ENCODE data around the gene VASH2. TPM values are rescaled to one million over a fixed set of nuclear protein-coding genes. Genes with fewer than 3 reads are reported as not detected.

VASH2 gene
- total RNA-seq, 1 experiment from 2014 or later: 3.2 TPM

- Mint-ChIP-seq H3K9me3 (ENCODE audit: unreplicated experiment) (no peaks in the 10 kb centered on the region), H3K4me1 (ENCODE audit: low read depth, unreplicated experiment) (peaks cover 6% of the 10 kb centered on the region), H3K36me3 (ENCODE audit: insufficient read depth, unreplicated experiment) (no peaks in the 10 kb centered on the region), H3K27me3 (ENCODE audit: insufficient read depth, unreplicated experiment) (no peaks in the 10 kb centered on the region), H3K27ac (ENCODE audit: unreplicated experiment) (no peak overlapping the region), H3K4me3 (ENCODE audit: unreplicated experiment) (no peak overlapping the region)
- Histone ChIP-seq H3K4me3 (ENCODE audit: low read depth, low read length) (no peak overlapping the region), H3K27me3 (replicated peaks; ENCODE audit: control insufficient read depth, insufficient read depth, low read length) (no peaks in the 10 kb centered on the region), H3K9me3 (no peaks in the 10 kb centered on the region), H3K36me3 (ENCODE audit: control insufficient read depth, insufficient read depth, low read length) (no peaks in the 10 kb centered on the region), H3K4me1 (no peaks in the 10 kb centered on the region)
- POLR2A ChIA-PET: no interaction called here
- intact Hi-C loops (cut with micrococcal nuclease; ENCODE audit: unreplicated experiment): no loop called here
- CTCF ChIA-PET: no interaction called here
- no peak for DNase-seq
- BruUV-seq (replicated peaks): no TSS peak
- TF ChIP-seq, protein P1, sequence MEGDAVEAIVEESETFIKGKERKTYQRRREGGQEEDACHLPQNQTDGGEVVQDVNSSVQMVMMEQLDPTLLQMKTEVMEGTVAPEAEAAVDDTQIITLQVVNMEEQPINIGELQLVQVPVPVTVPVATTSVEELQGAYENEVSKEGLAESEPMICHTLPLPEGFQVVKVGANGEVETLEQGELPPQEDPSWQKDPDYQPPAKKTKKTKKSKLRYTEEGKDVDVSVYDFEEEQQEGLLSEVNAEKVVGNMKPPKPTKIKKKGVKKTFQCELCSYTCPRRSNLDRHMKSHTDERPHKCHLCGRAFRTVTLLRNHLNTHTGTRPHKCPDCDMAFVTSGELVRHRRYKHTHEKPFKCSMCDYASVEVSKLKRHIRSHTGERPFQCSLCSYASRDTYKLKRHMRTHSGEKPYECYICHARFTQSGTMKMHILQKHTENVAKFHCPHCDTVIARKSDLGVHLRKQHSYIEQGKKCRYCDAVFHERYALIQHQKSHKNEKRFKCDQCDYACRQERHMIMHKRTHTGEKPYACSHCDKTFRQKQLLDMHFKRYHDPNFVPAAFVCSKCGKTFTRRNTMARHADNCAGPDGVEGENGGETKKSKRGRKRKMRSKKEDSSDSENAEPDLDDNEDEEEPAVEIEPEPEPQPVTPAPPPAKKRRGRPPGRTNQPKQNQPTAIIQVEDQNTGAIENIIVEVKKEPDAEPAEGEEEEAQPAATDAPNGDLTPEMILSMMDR (IDR thresholded peaks at IDR 0.05; ENCODE audit: insufficient read depth in 1 of 2, low read depth in 1 of 2, low read length in 1 of 2, severe bottlenecking in 1 of 2, unreplicated experiment in 1 of 2): no peak
Observed at GRCh38 chr1:212945056-212945455, 5.3 kb upstream of the VASH2 start.

- no peaks in the 10 kb centered on the region for H3K36me3 ChIP-seq (ENCODE audit: control insufficient read depth, insufficient read depth, low read length)
- H3K36me3 Mint-ChIP-seq (ENCODE audit: insufficient read depth, unreplicated experiment): peaks cover 5% of the 10 kb centered on the region
- H3K27ac Mint-ChIP-seq (ENCODE audit: unreplicated experiment): no peak overlapping the region
- TF ChIP-seq, protein P1 (IDR thresholded peaks at IDR 0.05; ENCODE audit: insufficient read depth in 1 of 2, low read depth in 1 of 2, low read length in 1 of 2, severe bottlenecking in 1 of 2, unreplicated experiment in 1 of 2): no peak
- no peak for DNase-seq
- H3K27me3 Mint-ChIP-seq (ENCODE audit: insufficient read depth, unreplicated experiment): no peaks in the 10 kb centered on the region
- no peak overlapping the region for H3K4me3 ChIP-seq (ENCODE audit: low read depth, low read length)
- POLR2A ChIA-PET: no interaction called here
- no peaks in the 10 kb centered on the region for H3K9me3 ChIP-seq
- no peaks in the 10 kb centered on the region for H3K4me1 ChIP-seq
- no peak overlapping the region for H3K4me3 Mint-ChIP-seq (ENCODE audit: unreplicated experiment)
- CTCF ChIA-PET: no interaction called here
- no TSS peak for BruUV-seq (replicated peaks)
- H3K27me3 ChIP-seq (replicated peaks; ENCODE audit: control insufficient read depth, insufficient read depth, low read length): no peaks in the 10 kb centered on the region
- no peaks in the 10 kb centered on the region for H3K9me3 Mint-ChIP-seq (ENCODE audit: unreplicated experiment)
- peaks cover 6% of the 10 kb centered on the region for H3K4me1 Mint-ChIP-seq (ENCODE audit: low read depth, unreplicated experiment)
- intact Hi-C loops (cut with micrococcal nuclease; ENCODE audit: unreplicated experiment): no loop called here
Observed at GRCh38 chr1:212945463-212946160, 4.7 kb upstream of the VASH2 start.

- DNase-seq: no peak
- H3K27ac Mint-ChIP-seq (ENCODE audit: unreplicated experiment): no peak overlapping the region
- TF ChIP-seq, protein P1 (IDR thresholded peaks at IDR 0.05; ENCODE audit: insufficient read depth in 1 of 2, low read depth in 1 of 2, low read length in 1 of 2, severe bottlenecking in 1 of 2, unreplicated experiment in 1 of 2): no peak
- CTCF ChIA-PET: no interaction called here
- POLR2A ChIA-PET: no interaction called here
- no peaks in the 10 kb centered on the region for H3K9me3 Mint-ChIP-seq (ENCODE audit: unreplicated experiment)
- intact Hi-C loops (cut with micrococcal nuclease; ENCODE audit: unreplicated experiment): no loop called here
- H3K27me3 Mint-ChIP-seq (ENCODE audit: insufficient read depth, unreplicated experiment): no peaks in the 10 kb centered on the region
- Histone ChIP-seq H3K9me3 (no peaks in the 10 kb centered on the region), H3K36me3 (ENCODE audit: control insufficient read depth, insufficient read depth, low read length) (no peaks in the 10 kb centered on the region), H3K4me3 (ENCODE audit: low read depth, low read length) (no peak overlapping the region), H3K4me1 (no peaks in the 10 kb centered on the region), H3K27me3 (replicated peaks; ENCODE audit: control insufficient read depth, insufficient read depth, low read length) (no peaks in the 10 kb centered on the region)
- H3K4me1 Mint-ChIP-seq (ENCODE audit: low read depth, unreplicated experiment): no peaks in the 10 kb centered on the region
- H3K4me3 Mint-ChIP-seq (ENCODE audit: unreplicated experiment): no peak overlapping the region
- no TSS peak for BruUV-seq (replicated peaks)
- peaks cover 7% of the 10 kb centered on the region for H3K36me3 Mint-ChIP-seq (ENCODE audit: insufficient read depth, unreplicated experiment)
Observed at GRCh38 chr1:212946872-212947271, 3.5 kb upstream of the VASH2 start.

All from Caco-2 (cell line).